Measurements from ENCODE around the gene TEX54. TPM values are rescaled to one million over a fixed set of nuclear protein-coding genes. Genes with fewer than 3 reads are reported as not detected.
"Not testable (repeated sequence)": the region's sequence is repeated elsewhere in the genome, so short reads cannot be mapped to it uniquely, and the experiment has no call there.

The TEX54 gene
- total RNA-seq, result not detected

DNA sequence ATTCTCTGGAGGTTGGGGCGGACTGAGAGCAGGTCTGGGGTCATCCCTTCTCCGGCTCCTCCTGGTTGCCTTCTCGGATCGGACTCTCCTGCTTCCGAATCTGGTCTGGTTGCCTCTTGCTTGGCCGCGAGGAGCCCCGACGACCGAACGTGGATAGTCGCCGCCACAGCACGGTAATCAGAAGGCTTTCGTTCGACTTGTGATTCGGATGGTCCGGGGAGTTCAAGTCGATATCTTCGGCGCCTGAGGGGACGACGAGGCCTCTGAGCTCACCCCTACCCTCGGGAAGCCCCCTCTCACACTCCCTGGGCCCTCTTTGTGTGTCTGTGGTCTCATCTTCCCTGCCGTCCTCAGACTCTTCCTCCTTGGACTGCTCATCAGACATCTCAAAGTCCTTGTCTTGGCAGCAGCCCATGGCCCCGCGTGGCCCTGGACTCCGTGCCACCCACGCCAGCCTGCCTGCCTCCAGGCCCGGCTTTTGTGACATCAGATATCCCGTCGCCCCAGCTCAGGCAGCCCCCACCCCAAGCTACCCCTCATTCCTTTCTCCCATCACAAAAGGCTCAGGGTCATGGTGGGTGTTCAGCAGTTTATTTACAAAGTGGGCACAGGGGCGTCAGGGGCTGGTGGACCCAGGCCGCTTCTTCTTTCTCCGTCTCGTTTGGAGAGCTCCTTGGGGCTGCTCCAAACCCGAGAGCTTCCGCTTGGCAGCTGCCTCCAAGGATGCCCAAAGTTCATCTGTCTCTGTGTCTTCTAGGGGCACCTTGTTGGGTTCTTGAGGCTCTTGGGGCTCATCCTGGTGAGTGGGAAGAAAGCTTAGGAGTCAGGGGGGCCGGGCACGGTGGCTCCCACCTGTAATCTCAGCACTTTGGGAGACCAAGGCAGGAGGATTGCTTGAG, at the start of gene TEX54:
TEX54 (minus strand) TSS at position 506 of the 899 bp plus-strand sequence.
- peak; percentile 14 for DNase-seq (ENCODE audit: low spot score)

DNA sequence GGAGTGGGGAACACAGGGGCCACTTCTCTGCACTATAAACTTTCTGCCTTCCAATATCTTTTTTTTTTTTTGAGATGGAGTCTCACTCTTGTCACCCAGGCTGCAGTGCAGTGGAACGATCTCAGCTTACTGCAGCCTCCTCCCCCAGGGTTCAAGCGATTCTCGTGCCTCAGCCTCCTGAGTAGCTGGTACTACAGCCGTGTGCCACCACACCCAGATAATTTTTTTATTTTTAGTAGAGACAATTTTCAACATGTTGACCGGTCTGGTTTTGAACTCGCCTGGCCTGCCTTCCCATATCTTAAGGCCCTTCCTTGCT, 49.7 kb upstream of the TEX54 start:
- DNase-seq (ENCODE audit: low spot score), result no peak

DNA sequence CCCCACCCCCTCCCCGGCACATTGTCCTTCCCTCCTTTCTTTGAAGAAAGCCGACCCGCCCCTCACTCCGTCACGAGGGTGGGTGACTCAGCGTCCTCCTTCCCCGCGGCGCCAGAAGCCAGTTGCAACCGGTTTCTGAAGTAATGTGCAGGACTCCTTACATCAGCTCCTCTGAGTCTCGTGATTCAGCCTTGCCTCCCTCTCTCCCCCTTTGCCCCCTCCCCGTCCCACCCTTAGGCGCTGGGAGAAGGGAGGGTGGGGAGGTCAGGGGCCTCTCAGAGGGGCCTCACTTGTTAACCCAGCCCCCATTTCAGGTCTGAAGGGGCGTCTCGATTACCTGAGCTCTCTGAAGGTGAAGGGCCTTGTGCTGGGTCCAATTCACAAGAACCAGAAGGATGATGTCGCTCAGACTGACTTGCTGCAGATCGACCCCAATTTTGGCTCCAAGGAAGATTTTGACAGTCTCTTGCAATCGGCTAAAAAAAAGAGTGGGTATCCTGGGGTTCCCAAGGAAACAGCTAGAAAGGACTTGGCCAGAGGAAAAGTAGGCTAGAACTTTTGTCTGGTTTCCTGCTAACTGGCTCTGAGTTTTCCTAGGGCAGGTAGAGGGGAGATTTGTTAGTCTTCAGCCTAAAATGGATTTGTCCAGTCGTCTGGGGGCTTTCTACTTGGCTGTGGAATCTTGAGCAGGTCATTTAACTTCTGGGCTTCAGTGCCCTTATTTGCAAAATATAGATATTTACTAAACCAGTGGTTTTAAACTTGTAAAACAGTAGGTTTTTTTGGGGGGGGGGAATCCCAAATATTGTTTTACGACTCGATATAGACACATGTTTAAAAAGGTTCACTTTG, 49.2 kb upstream of the TEX54 start:
- peak; percentile 96 for DNase-seq (ENCODE audit: low spot score)

DNA sequence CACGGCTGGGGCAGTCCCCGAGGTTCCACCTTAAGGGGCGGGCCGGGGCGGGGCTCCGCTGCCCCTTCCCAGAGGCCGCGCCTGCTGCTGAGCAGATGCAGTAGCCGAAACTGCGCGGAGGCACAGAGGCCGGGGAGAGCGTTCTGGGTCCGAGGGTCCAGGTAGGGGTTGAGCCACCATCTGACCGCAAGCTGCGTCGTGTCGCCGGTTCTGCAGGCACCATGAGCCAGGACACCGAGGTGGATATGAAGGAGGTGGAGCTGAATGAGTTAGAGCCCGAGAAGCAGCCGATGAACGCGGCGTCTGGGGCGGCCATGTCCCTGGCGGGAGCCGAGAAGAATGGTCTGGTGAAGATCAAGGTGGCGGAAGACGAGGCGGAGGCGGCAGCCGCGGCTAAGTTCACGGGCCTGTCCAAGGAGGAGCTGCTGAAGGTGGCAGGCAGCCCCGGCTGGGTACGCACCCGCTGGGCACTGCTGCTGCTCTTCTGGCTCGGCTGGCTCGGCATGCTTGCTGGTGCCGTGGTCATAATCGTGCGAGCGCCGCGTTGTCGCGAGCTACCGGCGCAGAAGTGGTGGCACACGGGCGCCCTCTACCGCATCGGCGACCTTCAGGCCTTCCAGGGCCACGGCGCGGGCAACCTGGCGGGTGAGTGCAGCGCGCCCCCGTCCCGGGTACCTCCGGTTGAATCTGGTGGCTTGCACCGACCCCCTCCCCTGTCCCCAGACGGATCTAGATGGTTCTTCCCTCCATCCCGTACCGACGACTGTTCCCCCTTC, 48.4 kb upstream of the TEX54 start, which contains the start of gene SLC3A2:
SLC3A2 (plus strand) TSS at position 94 of the 776 bp plus-strand sequence; CDS start at position 222, 128 bp downstream.
- DNase-seq (ENCODE audit: low spot score), result peak; percentile 90

DNA sequence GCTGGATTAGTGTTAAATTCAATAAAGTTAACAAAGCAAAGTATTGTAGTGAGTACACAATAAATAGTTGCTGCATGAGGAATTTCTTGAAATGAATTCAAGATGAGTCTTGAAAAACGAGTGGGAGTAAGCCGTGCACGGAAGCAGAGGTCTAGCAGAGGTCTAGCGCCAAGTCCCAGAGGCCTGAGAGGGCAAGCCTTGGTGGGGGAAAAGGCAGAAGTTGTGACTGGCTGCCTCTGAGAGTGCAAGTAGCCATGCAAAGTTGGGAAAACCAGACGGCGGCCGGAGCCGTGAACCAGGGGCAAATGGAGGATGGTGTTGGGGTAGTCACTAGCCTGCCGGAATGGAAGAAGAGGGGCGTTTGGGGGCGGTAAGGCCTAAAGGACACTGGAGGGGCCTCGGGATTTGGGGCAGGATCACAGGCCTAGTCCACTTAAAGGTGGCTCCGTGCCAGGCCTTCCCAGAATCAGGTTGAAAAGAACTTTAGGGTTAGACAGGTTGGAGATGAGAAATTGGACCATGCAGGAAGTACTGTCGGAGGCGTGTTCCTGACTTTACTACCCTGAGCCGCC, 47.7 kb upstream of the TEX54 start:
- DNase-seq (ENCODE audit: low spot score), result peak; percentile 45

DNA sequence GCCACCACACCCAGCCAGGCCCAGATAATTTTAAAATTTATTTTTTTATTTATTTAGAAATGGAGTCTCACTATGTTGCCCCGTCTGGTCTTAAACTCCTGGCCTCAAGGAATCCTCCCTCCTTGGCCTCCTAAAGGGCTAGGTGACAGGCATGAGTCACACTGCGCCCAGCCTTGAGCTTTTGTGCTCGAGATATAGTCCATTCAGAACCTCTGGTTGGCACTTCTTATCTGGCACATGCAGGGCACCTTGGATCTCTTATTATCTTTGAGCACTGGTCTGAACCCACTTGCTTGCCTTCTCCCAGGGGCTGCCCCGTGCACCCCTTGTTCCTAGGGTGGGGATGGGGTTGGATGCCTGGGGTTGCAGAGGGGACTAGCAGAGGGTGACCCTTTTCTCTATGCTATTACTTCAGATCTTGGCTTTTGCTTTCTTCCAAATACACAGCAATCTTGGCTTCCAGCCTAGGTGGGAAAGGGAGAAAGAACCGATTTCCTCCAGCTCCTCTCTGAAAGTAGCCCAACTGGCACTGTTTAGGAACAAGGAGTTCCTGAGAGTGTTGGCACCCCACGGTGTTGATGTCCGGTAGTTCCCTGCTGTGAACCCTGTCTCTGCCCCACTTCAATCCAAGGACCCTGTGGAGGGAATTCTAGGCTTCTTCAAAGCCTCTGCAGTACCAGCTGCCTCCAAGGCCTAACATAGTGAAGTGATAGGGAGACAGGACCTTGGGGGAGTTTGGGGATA, 46.8 kb upstream of the TEX54 start:
- DNase-seq (ENCODE audit: low spot score), result no peak

DNA sequence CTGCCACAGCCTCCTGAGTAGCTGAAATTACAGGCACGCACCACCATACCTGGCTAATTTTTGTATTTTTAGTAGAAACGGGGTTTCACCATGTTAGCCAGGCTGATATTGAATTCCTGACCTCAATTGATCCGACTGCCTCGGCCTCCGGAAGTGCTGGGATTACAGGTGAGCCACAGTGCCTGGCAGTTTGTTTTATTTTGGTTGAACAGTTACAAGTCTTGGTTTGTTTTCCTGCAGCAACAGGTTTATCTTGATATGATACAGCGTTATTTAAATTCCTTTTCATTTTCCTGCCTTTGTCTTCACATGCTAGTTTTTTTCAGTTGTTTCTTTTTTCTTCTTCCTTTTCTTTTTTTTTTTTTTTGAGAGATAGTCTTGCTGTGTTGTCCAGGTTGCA, 44.1 kb upstream of the TEX54 start:
- no peak for DNase-seq (ENCODE audit: low spot score)

DNA sequence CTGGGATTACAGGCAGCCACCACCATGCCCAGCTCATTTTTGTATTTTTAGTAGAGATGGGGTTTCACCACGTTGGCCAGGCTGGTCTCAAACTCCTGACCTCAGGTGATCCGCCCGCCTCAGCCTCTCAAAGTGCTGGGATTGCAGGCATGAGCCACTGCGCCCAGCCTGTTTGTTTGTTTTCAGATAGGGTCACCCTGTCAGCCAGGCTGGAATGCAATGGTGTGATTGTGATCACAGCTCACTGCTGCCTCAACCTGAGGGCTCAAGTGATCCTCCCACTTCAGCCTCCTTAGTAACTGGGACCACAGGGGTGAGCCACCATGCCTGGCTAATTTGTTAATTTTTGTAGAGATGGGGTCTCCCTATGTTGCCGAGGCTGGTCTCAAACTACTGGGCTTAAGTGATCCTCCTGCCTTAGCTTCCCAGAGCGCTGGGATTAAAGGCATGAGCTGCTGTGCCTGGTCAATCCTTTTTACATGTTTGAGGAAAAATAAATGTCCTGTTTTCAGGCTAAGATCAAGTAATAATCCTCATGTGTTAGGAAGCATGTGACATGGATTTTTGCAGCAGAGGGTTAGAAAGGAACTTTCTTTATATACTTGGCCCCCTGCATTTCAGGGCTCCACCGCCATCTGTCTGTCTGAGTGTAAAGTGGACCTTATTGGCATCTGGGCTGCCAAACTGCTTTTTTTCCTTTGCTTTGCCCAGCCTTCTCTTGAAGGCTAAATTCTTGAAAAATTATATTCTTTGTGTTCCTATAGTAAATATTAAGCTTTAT, 43.2 kb upstream of the TEX54 start:
- DNase-seq (ENCODE audit: low spot score), result no peak

DNA sequence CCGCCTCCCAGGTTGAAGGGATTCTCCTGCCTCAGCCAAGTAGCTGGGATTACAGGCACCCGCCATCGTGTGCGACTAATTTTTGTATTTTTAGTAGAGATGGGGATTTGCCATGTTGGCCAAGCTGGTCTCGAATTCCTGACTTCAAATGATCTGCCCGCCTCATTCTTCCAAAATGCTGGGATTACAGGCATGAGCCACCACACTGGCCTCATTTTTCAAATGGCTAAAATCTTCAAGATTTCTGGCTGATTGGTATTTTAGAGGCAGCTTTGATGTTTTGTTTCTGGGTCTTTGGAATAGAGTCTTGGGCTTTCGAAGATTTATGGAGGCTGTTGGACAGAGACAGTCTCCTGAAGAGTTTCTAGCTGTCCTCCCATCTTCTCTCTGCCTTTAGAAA, 42.2 kb upstream of the TEX54 start:
- no peak for DNase-seq (ENCODE audit: low spot score)

DNA sequence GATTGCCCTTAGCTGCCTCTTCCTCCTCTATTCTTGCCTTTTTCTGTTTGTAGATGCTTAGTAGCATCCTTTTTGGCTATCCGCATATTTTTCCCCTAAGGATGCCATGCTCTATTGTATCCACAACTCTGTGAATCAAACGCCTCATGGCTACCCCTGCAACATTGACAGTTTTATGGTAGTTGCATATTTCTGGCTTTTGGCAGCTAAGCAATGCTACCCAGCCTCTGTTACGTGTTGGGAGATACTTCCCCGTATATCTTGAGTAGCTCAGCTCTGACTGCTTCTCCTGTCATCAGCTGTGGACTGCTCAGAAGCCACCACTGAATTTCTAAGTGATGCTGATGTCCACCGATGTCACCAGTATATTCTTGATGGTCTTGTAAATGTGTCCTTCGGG, 33.0 kb upstream of the TEX54 start:
- DNase-seq (ENCODE audit: low spot score), result no peak

DNA sequence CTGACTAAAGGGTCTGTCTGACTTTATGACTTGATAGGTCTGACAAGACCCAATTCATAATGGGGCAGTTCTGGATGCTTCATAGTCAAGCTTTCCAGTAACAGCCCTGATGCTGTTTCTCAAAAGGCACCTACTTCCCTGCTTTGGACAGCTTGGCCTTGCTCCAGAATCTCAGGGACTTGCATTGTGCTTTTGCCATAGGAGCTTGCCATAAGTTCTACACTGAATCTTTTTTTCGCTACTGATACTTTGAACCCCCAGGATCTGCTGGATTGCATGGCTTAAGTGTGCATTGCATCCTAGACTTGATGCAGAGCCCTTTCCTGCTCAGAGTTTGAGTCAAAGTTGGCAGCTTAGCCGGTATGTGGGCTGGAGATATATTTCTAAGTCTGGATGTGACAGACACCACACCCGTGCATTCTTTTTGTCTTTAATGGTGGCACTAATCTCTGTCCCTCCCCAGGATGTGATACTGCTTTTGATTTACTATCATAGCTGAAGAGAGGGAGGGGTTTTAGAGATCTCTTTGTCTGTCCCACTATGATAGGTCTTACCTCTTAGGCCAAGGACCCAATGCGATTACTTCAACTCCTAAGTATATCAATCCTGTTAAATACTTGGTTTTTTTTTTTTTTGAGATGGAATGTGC, 31.2 kb upstream of the TEX54 start:
- DNase-seq (ENCODE audit: low spot score), result no peak

DNA sequence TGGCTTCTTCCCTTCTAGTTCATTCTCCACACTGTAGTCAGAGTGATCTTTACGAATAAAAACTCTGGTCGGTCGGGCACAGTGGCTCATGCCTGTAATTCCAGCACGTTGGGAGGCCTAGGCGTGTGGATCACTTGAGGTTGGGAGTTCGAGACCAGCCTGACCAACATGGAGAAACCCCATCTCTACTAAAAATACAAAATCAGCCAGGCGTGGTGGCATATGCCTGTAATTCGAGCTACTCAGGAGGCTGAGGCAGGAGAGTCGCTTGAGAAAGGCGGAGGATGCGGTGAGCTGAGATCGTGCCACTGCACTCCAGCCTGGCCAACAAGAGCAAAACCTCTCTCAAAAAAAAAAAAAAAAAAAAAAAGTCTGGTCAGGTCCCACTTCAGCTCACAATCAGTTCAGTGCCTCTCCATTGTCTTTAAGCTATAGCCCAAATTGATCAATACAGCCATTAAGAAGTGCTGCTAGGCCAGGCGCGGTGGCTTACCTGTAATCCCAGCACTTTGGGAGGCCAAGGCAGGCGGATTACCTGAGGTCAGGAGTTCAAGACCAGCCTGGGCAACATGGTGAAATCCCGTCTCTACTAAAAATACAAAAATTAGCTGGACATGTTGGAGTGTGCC, 29.0 kb upstream of the TEX54 start:
- not testable (repeated sequence) for DNase-seq (ENCODE audit: low spot score)

DNA sequence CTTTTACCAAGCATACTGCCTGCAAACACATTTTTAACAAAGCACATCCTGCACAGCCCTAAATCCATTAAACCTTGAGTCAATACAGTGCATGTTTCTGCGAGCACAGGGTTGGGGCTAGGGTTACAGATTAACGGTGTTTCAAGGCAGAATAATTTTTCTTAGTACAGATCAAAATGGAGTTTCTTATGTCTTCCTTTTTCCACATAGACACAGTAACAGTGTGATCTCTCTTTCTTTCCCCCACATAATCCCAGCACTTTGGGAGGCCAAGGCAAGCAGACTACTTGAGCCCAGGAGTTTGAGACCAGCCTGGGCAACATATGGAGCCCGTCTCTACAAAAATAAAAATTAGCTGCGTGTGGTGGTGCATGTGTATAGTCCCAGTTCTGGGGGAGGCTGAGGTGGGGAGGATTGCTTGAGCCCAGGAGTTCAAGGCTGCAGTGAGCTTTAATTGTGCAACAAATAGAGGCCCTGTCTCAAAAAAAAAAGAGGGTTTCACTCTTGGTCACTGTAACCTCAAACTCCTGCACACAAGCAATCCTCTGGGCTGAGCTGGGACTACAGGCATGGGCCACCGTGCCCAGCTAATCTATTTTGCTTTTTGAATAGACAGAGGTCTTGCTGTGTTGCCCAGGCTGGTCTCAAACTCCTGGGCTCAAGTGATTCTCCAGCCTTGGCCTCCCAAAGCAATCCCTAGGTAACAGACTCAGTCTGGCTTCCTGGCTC, 28.4 kb upstream of the TEX54 start:
- no peak for DNase-seq (ENCODE audit: low spot score)

DNA sequence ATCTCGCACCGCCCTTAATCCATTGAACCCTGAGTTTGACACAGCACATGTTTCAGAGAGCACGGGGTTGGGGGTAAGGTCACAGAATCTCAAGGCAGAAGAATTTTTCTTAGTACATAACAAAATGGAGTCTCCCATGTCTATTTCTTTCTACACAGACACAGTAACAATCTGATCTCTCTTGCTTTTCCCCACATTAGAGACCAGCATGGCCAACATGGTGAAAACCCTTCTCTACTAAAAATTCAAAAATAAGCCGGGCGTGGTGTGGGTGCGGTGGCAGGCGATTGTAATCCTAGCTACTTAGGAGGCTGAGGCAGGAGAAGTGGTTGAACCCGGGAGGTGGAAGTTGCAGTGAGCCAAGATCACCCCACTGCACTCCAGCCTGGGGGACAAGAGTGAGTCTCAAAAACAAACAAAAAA, 26.7 kb upstream of the TEX54 start:
- not testable (repeated sequence) for DNase-seq (ENCODE audit: low spot score)

DNA sequence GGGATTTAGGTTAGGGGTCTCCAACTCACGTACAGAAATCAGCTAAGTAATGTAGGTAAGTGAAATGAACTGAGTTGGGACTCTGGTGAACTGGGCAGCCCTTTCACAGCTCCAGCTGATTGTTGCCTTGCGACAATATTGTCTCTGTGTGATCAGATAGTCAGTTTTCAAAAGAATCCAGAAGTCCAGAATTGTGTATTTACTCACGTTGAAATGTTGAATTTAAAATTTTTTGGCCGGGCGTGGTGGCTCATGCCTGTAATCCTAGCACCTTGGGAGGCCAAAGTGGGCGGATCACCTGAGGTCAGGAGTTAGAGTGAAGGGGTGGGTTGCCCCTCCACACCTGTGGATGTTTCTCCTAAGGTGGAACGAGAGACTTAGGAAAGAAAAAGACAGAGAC, 25.6 kb upstream of the TEX54 start:
- no peak for DNase-seq (ENCODE audit: low spot score)

DNA sequence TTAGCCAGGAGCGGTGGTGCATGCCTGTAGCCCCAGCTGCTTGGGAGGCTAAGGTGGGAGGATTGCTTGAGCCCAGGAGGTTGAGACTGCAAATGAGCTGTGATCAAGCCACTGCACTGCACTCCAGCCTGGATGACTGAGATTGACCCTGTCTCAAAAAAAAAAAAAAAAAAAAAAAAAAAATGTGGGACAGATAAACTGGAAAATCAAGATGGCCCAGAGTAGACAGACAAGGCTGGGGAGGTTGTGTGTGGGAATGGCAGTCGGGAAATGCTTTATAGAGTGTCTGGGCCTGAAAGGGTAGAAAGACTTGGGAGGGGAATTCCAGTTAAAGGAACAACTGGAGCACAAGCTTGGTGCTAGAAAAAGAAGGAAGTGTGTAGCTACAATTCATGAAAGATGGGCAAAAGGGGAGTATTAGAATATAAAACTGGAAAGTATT, 24.9 kb upstream of the TEX54 start:
- no peak for DNase-seq (ENCODE audit: low spot score)

DNA sequence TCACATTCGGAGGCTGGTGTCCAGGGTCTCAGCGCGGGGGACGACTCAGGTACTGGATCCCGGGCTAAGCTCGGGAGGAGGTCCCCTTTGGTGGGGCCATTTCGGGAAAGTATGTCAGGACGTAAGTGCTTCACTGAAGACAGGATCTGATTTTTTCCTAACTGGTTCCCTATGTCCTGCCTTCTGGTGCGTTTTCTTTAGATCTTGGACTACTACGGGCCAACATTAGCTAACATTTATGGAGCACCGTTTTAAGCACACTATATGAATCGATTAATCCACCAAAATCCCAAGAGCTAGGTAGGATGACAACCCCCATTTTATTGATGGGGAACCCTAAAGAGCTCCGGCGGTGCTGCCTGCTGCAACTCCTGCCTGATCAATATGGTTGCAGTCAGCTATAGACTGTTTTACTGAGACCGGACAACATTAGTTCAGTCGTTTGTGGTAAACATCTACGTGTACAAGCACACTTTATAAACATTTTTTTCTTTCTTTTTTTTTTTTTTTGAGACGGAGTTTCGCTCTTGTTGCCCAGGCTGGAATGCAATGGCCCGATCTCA, 23.8 kb upstream of the TEX54 start:
- no peak for DNase-seq (ENCODE audit: low spot score)
